HG03060 (cell line): Measurements from ENCODE around the gene KPNA6.
"Not testable (repeated sequence)": the region's sequence is repeated elsewhere in the genome, so short reads cannot be mapped to it uniquely, and the experiment has no call there.

ENCODE experiments used
- ATAC-seq: cut with Tn5 transposase; IDR thresholded peaks from one replicate; pipeline ENCODE4 v1.9.1; 2021; ENCODE audit warnings: low read depth, moderate number of reproducible peaks; ENCODE audit not compliant: unreplicated experiment

Gene KPNA6

DNA sequence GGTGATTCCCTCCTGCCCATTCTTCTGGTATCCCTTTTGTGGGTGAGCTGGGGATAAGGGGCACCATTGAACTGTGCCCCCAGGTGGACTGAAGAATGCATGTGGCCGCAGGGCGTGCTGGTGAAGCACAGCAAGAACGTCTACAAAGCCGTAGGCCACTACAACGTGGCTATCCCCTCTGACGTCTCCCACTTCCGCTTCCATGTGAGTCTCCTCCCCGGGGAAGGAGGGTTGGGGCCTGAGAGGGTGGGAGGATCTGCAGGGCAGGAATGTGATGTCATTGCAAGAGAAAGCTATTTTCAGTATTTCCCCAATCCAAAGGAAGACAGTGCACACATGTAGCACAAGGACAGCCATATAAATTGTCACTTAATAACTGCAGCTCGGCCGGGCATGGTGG lies 7.5 kb upstream of the KPNA6 start:
- ATAC-seq, result no peak

DNA sequence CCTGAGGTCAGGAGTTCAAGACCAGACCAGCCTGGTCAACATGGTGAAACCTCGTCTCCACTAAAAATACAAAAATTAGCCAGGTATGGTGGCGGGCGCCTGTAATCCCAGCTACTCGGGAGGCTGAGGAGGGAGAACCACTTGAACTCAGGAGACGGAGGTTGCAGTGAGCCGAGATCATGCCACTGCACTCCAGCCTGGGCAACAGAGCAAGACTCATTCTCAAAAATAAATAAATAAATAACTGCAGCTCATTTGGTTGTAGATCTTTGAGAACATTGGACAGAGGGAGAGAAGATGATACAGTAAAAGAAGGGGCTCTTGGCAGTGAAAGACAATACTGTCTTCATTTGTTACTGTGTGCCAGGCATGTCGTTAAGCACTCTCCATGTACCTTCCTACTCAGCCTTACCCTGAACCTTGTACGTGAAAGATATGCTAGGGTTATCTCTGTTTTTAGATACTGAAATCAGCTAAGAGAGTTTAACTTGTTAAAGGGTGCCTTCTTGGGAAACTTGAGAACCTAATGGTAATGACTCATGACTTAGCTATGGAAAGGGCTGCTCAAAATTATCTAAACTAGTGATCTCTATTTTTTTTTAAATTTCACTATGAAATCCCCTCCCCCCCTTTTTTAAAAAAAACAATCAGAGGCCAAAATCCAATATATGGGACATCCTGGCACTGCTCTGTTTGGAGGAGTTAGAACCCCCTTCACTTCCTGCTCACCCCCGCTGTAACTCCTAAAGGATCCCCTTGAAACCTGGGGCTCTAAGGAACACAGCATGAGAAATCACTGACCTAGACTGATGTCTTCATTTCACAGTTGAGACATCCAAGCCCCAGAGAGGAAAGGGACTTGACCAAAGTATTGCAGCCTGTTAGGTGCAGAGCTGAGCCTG lies 6.8 kb upstream of the KPNA6 start:
- ATAC-seq, result no peak

DNA sequence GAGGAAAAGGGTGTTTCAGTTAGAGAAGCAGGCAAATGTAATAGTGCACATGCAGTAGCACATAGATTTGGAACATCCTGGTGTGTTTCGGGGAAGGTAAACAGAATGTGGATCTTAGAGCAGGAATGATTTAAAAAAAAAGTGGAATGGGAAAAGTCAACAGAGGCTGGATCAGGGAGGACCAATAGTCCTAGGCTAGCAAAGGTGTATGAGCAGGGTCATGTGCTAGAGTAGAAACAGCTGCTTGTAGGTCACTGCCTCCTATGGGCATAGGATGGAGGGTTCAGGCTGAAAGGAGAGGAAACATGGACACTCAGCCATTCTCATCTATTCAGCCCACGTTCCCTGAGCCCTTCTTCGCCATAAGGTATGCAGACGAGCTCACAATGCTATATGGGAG lies 3.7 kb upstream of the KPNA6 start:
- no peak for ATAC-seq

DNA sequence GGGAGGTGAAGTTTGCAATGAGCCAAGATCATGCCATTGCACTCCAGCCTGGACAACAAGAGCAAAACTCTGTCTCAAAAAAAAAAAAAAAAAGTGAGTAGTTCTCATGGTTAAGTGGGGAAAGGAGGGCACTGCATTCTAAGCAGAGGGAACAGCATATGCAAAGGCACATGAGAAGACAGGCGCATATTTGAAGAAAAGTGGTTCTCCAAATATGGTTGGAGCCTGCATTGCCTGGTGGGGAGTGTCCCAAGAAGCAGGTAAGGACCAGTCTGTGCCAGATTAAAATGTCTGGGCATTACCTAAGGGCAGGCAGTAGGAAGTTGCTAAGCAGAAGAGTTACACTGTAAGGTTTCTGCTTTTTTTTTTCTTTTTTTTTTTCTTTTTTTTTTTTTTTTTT lies 2.5 kb upstream of the KPNA6 start:
- ATAC-seq, result no peak

DNA sequence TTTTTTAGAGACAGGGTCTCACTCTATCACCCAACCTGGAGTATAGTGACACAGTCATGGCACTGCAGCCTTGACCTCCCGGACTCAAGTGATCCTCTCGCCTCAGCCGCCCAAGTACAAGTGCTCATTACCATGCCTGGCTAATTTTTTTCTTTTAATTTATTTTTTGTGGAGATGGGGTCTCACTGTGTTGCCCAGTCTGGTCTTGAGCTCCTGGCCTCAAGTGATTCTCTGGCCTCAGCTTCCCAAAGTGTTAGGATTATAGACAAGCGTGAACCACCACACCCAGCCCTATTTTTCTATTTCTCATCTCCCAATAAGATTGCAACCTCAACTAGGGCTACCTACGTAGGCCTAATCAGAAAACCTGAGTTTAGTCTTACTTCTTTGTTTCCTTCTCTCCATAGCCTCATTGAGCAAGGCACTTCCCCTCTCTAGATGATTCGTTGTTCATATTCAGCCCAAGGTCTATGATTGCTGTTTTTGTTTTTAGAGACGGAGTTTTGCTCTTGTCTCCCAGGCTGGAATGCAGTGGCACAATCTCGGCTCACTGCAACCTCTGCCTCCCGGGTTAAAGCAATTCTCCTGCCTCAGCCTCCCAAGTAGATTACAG lies 1.1 kb upstream of the KPNA6 start:
- no peak for ATAC-seq

DNA sequence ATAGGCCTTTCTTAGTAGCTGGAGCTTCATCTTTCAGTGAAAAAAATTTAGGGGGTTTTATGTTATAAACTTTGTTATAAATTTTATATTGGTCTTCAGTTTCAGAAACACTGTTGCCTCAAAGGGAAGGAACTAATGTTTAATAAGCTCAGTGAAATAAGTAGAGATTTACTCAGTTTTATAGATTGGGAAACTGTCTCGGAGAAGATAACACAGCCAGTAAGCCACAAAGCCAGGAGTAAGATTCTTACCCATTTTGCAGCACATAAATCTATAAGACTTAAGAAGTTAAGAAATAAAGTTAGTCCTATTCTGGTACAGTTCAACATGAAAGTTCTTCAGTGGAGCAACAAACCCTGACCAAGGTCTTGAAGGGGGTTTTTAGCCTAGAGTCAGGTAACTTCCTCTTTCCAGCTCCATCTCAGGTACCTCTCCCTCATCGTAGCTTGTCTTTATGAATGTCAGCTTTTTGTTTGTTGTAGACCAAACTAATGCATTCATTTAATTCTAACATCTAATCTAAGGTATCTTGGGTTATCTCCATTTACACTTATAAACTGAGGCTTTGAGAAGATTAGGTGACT lies 3.3 kb downstream of the KPNA6 start:
- no peak for ATAC-seq

DNA sequence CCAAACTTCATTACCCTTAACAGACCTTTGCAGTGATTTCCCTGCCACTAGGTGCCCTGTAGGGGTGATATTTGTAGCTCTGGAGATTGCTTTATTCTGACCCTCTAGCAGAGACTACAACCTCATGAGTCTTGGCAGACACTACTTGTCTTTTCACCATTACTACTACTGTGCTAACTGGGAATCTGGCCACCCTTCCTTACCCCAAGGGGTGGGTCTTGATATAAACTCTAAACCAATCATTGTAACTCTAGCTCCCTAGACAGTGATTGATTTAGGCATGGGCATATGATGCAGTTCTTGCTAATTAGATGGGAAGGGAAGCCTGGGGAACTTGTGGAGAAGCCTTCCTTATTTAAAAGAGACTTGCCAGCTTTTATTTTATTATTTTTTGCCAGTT lies 3.9 kb downstream of the KPNA6 start:
- no peak for ATAC-seq

DNA sequence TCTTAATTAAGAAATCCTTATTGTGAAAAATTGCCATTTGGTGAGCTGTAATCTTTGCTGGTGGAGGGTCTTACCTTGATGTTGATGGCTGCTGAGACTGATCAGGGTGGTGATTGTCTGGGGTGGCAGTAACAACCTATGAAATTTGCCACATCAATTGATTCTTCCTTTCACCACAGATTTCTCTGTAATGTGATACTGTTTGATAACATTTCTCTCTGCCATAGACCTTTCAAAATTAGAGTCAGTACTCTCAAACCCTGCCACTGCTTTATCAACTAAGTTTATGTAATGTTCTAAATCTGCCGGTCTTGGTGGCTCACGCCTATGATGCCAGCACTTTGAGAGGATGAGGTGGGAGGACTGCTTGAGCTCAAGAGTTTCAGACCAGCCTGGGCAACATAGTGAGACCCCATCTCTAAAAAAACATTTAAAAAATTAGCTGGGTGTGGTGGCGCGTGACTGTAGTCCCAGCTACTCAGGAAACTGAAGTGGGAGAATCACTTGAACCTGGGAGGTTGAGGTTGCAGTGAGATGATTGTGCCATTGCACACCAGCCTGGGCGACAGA lies 5.0 kb downstream of the KPNA6 start:
- ATAC-seq, result no peak

DNA sequence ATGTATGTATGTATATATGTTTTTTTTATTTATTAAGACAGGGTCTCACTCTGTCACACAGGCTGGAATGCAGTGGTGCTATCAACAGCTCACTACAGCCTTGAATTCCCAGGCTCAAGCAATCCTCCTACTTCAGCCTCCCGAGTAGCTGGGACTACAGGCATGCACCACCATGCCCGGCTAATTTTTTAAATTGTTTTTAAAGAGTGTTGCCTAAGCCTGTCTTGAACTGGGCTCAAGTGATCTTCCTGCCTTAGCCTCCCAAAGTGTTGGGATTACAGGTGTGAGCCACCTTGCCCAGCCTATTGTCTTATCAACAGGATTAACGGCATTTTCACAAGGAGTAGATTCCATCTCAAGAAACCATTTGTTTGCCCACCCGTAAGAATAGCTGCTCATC lies 5.6 kb downstream of the KPNA6 start:
- ATAC-seq, result not testable (repeated sequence)

DNA sequence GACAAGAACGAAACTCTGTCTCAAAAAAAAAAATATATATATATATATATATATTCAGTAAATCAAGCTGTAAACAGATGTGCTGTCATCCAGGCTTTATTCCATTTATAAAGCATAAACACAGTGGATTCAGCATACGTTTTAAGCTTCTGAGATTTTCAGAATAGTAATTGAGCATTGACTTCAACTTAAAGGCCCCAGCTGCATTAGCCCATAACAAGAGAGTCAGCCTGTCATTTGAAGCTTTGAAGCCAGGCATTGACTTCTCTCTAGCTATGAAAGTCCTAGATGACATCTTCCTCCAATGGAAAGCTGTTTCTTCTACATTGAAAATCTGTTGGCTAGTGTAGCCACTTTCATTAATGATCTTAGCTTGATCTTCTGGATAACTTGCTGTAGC lies 6.6 kb downstream of the KPNA6 start:
- no peak for ATAC-seq

DNA sequence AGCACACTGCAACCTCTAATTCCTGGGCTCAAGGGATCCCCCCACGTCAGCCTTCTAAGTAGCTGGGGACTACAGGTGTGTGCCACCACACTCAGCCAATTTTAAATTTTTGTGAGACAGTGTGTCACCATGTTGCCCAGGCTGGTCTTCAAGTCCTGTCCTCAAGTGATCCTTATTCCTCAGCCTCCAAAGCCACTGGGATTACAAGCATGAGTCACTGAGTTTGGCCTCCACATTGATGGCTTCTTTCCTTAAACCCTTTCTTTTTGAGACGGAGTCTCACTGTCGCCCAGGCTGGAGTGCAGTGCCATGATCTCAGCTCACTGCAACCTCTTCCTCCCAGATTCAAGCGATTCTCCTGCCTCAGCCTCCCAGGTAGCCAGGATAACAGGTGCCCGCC lies 7.6 kb downstream of the KPNA6 start:
- no peak for ATAC-seq

DNA sequence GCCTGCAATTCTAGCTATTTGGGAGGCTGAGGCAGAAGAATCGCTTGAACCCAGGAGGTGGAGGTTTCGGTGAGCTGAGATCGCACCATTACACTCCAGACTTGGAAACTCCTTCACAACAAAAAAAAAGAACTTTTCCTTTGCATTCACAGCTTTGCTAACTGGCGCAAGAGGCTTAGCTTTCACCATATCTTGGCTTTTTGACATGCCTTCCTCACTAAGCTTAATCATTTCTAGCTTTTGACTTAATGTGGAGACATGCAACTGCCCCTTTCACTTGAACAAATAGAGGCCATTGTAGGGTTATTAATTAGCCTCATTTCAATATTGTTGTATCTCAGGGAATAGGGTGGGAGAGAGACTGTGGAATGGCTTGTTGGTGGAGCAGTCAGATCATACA lies 8.7 kb downstream of the KPNA6 start:
- no peak for ATAC-seq

DNA sequence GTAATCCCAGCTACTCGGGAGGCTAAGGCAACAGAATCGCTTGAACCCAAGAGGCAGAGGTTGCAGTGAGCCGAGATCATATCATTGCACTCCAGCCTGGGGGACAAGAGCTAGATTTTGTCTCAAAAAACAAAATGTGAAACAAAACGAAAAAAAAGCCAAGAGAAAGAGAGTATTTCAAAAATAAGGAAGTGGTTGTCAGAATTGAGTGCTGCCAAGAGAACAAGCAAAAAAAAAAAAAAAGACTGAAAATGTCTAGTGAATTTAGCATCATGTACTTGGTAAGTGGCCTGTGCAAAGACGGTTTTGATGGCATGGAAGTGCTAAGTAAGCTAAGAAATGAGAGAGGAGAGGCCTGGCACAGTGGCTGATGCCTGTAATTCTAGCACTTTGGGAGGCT lies 14.3 kb downstream of the KPNA6 start:
- no peak for ATAC-seq

DNA sequence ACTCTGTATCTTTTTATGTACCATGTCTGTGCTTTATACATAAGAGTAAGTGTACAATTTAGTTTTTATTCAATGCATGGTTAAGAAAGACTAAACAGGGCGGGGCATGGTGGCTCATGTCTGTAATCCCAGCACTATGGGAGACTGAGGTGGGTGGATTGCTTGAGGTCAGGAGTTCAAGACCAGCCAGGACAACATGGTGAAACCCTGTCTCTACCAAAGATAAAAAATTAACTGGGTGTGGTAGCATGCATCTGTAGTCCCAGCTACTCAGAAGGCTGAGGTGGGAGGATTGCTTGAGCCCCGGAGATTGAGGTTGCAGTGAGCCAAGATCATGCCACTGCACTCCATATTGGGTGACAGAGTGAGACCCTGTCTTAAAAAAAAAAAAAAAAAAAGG lies 15.5 kb downstream of the KPNA6 start:
- ATAC-seq, result not testable (repeated sequence)

DNA sequence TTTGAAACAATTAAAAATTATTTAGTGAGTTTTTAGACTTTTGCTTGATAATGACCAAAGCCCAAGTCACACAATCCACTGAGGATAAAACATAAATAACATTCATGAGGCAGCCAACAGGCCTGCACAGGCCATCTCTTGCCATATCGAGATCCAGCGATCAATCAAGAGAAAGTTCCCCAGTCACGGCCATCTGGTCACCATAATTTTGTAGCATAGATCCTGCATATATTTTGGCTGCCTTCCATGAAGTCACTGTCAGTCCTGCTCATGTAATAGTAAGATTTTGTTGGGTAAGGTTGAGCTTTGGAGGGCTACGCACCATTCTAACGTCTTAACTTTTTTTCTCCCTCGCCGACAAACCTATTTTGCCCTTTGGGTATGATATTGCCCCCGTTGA lies 17.5 kb downstream of the KPNA6 start:
- ATAC-seq, result no peak

DNA sequence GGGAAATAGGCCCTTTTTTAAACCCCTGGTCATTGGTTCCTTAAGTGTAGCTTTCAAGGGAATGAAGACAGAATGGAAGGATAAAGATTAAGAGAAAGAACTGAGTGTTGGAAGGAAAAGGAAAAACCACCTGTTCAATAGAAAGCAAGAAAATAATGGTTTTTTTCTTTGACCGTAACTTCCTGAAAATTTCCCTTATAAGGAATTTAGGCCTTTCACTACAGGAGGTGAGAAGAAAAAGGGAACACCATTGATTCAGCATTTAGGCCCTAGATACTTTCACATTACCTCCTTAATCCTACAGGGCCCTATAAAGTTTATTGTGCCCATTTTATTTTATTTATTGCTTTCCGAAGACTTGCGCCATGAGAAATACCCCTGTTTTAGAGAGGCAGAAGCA lies 18.9 kb downstream of the KPNA6 start:
- ATAC-seq, result no peak

DNA sequence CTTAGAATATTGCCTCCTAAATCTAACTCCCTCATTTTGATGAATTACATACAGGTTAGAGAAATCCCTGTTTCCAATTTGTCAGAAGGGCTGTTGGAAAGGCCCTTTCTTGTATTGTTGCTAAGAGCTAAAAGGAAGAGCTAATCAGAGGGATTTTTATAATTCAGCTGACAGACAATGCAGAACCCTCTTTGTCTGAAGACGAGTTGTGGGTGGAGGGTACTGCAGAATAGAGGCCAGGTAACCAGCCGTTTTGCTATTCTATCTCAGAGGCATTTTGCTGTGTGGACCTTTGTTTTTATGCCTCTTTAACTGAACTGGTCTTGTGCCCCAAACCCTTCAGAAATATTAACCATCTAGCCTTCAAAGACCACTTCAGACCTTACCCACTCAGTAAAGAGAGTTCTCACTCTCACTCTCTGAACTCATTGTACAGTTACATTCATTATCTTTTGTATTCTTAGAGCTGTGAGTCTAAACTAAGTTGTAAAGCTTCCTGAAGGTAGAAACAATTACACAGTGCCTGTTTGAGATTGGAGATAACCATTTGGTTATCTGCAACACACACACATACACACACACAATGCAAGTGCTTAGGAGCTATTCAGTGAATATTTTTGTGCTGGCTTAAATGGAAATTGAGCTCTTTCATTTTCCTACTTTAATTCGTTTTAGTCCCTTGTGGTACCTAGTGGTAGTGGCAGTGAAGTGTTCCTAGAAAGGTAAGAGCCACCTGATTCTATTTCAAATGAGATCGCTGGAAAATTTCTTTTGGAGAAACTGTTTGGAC lies 19.7 kb downstream of the KPNA6 start:
- no peak for ATAC-seq

DNA sequence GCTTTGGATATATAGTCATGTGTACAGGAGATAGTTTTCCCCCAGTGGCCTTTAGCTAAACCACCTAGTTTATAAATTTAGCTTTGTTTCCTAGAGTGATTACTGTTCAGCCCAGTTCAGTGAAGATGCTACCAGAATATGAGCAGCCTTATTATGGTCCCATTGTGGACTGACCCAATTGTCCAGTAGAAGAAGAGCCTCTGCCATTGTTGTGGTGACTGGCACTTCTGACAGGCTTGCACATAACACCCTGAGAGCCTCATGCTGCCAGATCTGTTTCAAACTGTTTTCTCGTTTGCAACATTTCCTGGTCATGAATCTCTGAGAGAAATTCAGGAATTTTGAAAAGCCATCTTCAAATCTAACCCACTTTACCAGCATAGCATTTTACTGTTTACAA lies 20.6 kb downstream of the KPNA6 start:
- ATAC-seq, result no peak

DNA sequence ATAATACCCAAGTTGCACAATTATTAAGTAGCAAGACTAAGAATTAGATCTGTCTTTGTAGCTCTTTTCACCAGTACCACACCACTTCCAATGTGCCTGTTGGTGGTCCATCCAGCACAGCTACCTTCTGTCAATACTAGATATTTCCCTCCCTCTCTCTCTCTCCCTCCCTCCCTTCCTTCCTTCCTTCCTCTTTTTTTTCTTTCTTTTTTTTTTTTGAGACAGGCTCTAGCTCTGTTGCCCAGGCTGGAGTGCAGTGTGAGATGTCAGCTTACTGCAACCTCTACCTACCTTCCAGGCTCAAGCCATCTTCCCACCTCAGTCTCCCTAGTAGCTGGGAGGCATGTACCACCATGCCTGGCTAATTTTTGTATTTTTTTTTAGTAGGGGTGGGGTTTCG lies 21.1 kb downstream of the KPNA6 start:
- ATAC-seq, result no peak

DNA sequence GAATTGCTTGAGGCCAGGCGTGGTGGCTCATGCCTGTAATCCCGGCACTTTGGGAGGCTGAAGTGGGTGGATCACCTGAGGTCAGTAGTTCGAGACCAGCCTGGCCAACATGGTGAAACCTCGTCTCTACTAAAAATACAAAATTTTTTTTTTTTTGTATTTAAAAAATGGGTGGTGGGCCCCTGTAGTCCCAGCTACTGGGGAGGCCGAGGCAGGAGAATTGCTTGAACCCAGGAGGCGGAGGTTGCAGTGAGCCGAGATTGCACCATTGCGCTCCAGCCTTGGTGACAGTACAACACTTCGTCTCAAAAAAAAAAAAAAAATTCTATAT lies 26.1 kb downstream of the KPNA6 start:
- not testable (repeated sequence) for ATAC-seq

DNA sequence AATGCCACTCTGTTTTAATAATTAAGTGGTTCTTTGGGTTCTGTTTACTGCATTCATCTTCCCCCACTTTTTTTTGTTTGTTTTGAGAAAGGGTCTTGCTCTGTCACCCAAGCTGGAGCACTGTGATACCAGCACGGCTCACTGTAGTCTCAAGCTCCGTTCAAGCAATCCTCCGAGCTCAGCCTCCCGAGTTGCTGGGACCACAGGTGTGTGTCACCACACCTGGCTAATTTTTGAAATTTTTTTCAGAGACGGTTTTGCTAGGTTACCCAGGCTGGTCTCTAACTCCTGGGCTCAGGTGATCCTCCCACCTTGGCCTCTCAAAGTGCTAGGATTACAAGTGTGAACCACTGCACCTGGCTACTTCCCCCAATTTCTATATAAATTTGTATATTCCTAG lies 29.3 kb downstream of the KPNA6 start:
- ATAC-seq, result no peak
